Stimulated activated CD4-positive, alpha-beta T cell treated with anti-CD3 and anti-CD28 coated beads, Interleukin-15, amount 100 ng/mL, for 48 hours (primary cell): ENCODE measurements around the gene SLC35F4.
"Not testable (repeated sequence)": the region's sequence is repeated elsewhere in the genome, so short reads cannot be mapped to it uniquely, and the experiment has no call there.

Experiments
- DNase-seq, 2 donors: peaks; one replicate each; pipeline ENCODE4 v3.0.0-alpha.2; 2020; ENCODE audit warnings: low read depth in 2 of 2

The SLC35F4 gene

GRCh38 chr14:57865403-57866198 is at the start of gene SLC35F4:
Gene SLC35F4 (minus strand): TSS chr14:57866092.
- no peak for DNase-seq

DNA sequence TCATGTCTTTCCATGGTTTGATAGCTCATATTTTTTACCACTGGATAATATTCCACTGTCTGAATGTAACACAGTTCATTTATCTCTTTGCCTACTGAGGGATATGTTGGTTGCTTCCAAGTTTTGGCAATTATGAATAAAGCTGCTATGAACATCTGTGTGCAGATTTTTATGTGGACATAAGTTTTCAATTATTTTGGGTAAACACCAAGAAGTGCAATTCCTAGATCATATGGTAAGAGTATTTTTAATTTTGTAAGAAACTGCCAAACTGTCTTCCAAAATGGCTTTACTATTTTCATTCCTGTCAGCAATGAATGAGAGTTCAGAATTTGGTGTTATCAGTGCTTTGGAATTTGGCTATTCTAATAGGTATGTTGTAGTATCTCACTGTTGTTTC is 43.7 kb upstream of the SLC35F4 start:
- no peak for DNase-seq

DNA sequence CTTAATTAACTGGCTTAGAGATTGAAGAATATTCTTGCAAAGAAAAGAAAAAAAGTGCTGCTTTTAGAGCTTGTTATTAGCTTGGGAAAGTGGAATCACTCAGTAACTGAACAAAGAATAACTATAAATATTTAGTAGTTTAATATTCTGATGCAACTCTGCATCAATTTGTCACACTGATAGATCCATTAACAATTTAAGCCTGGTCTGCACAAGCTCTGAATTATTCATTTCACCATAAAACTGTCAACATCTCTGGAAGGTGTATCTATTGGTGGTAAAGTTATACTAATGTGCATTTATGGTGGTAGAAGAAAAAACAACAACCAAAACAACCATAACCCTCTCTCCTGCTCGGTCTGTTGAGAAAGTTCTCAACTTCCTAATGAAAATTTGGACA is 38.1 kb upstream of the SLC35F4 start:
- no peak for DNase-seq

DNA sequence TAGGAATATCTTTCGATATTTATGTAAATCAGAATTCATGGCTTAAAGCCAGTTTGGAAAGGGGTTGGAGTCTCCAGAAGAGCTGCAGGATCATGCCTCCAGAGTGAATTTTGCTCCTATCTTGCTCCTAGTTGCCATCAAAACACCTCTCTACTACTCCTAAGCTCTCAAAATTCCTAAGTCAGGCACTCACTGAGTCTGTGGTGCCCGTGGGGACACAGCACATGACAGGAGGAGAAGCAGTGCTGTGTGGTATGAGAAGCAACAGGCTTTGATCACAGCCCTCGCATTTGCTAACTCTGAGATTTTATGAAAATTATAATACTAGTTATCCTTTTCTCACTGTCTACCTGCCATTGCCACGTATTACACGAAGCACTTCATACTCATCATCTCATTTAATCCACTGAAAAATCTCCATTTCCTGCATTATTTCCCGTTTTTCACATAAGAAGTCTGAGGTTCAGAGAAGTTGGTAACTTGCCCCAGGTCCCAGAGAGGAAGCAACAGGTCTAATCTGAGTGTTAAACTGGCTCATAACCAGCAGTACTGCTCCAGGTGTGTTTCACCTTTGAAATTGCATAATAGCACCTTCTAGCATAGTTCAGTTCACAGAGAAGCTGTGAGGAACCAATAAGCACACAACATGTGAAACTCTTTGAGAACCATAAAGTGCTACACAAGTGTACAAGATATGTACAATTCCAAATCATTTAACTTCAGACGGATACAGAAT is 33.1 kb upstream of the SLC35F4 start:
- DNase-seq, result no peak

DNA sequence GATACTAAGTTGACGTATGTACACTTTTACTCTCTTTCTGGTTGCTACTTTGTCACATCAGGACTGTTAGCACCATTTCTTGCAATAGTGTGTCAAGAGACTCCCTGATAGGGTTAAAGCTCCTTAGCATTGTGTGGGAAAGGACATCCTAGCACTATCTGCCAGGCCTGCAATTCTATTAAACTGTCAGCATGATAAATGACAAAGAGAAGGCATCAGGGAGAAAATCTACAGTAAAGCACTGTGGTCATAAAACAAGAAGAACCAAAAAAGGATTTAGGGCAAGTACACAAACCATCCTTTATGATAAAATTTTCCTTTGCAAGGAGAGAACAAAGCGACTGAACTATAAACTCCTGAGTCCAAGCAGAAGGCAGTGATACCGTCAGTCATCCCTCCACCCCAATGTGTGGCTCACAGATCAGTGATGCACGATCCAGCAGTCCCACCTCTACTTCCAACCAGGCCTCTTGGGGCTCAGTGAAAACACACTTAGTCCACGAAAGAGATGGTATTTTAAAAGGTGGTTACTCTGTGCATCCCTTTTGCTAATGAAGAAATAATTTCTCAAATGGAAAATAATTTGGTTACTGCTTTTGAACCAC is 31.4 kb upstream of the SLC35F4 start:
- DNase-seq, result no peak

- no peak for DNase-seq
These were observed 23.4 kb upstream of the SLC35F4 start for GRCh38 chr14:57889245-57889644.

DNA sequence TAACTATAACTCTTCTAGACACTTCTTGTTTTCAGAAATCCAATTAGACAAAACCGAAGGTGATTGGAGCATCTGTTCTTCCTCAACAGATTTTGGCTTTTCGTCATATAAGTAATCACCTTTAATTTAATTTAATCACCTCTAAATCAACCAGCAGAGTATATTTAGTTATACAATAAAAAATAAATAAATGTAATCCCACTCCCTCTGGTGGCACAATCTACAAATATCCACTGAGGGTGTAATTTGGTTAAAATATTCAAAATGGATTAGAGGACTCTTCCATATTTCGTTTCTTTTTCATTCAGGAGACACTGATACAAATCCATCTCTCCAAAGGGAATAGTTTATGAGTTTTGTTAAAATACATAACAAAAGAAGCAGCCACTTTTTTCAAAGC is 18.3 kb upstream of the SLC35F4 start:
- DNase-seq, result no peak

DNA sequence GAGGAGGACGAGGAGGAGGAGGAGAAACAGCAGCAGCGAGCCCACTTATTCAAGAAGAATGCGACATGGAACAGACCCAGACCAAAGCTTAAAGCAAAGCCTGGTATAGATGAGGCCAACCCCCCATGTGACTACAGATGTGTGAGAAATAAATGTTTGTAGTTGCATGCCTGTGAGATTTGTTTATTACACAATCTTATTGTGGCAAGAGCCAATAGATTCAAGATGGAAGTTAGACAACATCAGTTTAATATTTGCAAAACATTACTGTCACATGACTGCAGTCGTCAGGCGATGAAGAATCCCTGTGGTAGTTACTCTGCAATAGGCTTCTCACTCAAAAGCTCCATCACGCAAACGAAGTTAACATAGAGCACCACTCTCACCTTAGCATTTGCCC is 17.2 kb upstream of the SLC35F4 start:
- DNase-seq, result no peak

DNA sequence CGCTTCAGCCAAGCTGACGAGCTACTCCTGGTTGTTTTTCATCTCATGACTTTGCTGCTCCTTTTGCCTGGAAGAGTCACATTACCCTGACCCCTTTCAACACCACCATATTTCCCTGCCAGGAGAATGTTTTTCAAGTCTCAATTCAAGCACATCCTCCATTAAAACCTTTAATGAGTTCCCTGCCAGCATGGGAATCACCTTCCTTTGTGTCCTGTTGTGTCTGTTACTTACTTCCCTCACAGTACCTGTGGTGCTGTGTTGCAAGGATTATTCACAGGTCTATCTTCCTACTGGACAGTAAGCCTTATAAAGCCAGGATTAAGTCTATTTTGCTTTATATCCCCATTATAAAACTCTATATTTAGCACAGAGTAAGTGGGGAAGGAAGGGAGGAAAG is 13.6 kb upstream of the SLC35F4 start:
- DNase-seq, result no peak

GRCh38 chr14:57875985-57876384 is 10.1 kb upstream of the SLC35F4 start:
- no peak for DNase-seq

GRCh38 chr14:57875296-57875695 is 9.4 kb upstream of the SLC35F4 start:
- no peak for DNase-seq

GRCh38 chr14:57871459-57872080 is 5.7 kb upstream of the SLC35F4 start:
- no peak for DNase-seq

GRCh38 chr14:57870686-57871457 is 5.0 kb upstream of the SLC35F4 start:
- no peak for DNase-seq

- no peak for DNase-seq
These were observed 3.7 kb upstream of the SLC35F4 start for GRCh38 chr14:57869617-57870016.

DNA sequence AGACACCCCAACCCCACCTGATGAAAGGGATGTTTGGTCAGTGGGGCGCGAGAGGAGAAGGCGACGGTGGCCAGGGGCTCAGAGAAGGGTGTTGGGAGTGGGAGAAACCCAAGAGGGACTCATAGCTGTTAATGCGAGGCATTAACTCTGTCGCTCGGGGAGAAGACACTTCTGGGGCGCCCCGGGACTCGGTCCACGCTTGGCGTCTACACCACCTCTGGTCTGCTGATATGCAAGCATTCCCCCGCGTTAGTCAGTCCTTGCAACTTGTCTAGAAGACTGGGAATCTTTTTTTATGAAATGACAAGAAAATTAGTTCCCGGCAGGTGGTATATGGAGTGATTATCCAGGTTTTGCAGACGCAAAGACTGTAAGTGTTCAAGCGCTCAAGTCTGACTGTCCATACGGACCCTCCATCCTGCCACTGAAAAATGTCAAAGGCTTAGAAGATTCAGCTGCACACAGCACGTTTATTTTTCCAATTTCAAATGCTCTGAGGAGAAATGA is 360 bp upstream of the SLC35F4 start:
- no peak for DNase-seq

GRCh38 chr14:57865066-57865402 is 858 bp downstream of the SLC35F4 start:
- no peak for DNase-seq

DNA sequence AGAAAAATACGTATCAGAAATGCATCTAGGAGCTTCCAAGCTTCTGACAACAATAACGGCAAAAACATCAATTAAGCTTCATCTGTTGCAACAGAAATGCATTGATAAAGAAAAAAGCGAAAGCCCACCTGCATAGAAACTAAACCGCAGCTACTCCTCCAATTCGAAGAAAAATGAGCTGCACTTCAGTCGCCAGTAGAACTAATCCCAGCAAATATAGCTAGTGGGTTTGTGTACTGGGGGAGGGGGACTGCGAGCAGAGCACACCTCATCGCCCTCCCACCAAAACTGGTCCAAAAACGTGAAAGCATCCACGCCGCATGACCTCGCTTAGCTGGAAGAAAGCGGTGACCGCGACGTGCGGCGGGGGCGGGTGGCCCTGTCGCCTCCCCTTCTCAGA is 1.2 kb downstream of the SLC35F4 start:
- DNase-seq, result no peak

- no peak for DNase-seq
These were observed 2.4 kb downstream of the SLC35F4 start for GRCh38 chr14:57863471-57863870.

GRCh38 chr14:57855666-57856065 is 10.2 kb downstream of the SLC35F4 start:
- DNase-seq, result not testable (repeated sequence)

- no peak for DNase-seq
These were observed 11.3 kb downstream of the SLC35F4 start for GRCh38 chr14:57854571-57854970.

DNA sequence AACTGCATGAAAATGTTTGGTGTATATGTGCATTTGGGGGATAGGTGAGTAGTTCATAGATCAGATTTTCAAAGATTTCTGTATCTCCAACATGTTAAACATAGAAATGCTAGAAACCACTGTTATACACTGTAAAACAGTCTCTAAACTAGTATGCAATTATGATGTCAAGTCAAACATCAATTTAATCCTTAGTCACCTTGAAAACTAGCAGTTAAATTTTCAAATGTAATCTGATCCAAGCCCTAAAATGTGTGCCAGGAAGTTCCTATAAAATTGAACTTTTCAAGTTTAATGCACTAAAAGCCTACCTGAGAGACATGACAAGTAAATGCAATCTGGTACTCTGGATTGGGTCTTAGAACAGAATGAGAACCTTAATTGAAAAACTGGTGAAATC is 14.5 kb downstream of the SLC35F4 start:
- DNase-seq, result no peak

DNA sequence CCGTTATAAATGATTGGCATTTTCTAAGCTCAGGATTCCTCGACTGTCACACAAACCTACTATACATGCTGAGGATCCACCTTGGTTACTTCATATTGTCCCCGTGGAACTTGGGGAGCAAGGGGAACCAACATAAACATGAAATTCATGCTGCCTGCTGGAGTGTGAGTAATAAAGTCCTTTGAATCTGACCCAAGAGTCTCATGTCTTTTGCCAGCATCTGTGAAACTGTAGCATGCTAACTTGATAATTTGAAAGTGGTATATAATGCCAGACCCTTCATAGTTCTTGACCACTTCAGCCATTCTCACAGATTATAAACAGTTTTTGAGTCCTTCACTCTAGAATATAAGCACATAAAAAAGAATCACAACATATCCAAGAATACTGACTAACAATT is 17.1 kb downstream of the SLC35F4 start:
- no peak for DNase-seq
